LNCaP clone FGC (cell line): Measurements from ENCODE around the gene GPC5.

Experiments used
- DNase-seq: peaks from one replicate; pipeline ENCODE4 v3.0.0-alpha.2; 2011; ENCODE audit warnings: low read depth
- H3K4me3 ChIP-seq: 2 replicates; pipeline ENCODE4 v1.5.1; 2011; ENCODE audit warnings: mild to moderate bottlenecking, low read depth, low read length, control low read depth
- CTCF ChIP-seq: IDR thresholded peaks from 2 replicates; pipeline ENCODE4 v1.5.1; 2012; ENCODE audit warnings: mild to moderate bottlenecking; ENCODE audit not compliant: control insufficient read depth, insufficient read depth; ENCODE audit errors: extremely low read depth

GPC5 gene

GRCh38 chr13:92721620-92722019, 1323.2 kb downstream of the GPC5 start:
- DNase-seq = no peak
- TF ChIP-seq CTCF = no peak
- H3K4me3 ChIP-seq = no peak overlapping the region

- no peak overlapping the region for H3K4me3 ChIP-seq
- no peak for TF ChIP-seq CTCF
- DNase-seq = no peak
These were observed 1328.7 kb downstream of the GPC5 start for GRCh38 chr13:92727118-92727517.

GRCh38 chr13:92734068-92734467, 1335.6 kb downstream of the GPC5 start:
- no peak overlapping the region for H3K4me3 ChIP-seq
- no peak for DNase-seq
- TF ChIP-seq CTCF = no peak

- no peak overlapping the region for H3K4me3 ChIP-seq
- no peak for TF ChIP-seq CTCF
- DNase-seq = no peak
These were observed 1336.1 kb downstream of the GPC5 start for GRCh38 chr13:92734545-92734944.

GRCh38 chr13:92735909-92736308, 1337.5 kb downstream of the GPC5 start:
- TF ChIP-seq CTCF = no peak
- no peak overlapping the region for H3K4me3 ChIP-seq
- no peak for DNase-seq

GRCh38 chr13:92739306-92739818, 1340.9 kb downstream of the GPC5 start:
- no peak overlapping the region for H3K4me3 ChIP-seq
- no peak for TF ChIP-seq CTCF
- no peak for DNase-seq

GRCh38 chr13:92743992-92744391, 1345.6 kb downstream of the GPC5 start:
- H3K4me3 ChIP-seq = no peak overlapping the region
- TF ChIP-seq CTCF = no peak
- DNase-seq = no peak
